ENCODE measurements around the gene DEFB114. TPM values are rescaled to one million over a fixed set of nuclear protein-coding genes. Genes with fewer than 3 reads are reported as not detected.

DEFB114 gene
- total and polyA plus RNA-seq, 2 of the 13 experiments (the other 11 are each of a cell fraction or from before 2014, with no cell fraction given) = not detected

DNA sequence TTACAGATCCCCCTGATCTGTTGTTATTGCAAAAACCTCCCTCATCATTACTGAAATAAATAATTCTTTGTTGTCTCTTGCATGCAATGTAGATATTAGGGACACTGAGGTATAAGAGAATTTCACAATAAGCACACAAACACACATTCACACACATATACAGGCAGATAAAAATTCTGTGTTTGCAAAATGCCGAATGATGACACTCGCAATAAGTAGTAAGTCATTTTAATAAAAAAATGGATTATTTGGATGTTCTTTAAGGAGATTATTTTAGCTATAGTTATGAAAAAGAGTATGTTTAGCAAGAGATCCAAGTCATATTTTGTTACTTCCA is 13.6 kb downstream of the DEFB114 start:
- H2AFZ ChIP-seq (ENCODE audit: low read length) = no peak overlapping the region
- in situ Hi-C loops (cut with HindIII; ENCODE audit: extremely low pct_ligation_motif_present, low pct_unique_long_range_greater_than_20kb) (no loop called here), intact Hi-C loops (cut with micrococcal nuclease; ENCODE audit: unreplicated experiment) (no loop called here)
- FAIRE-seq (no peak), DNase-seq (ENCODE audit: low spot score) (no peak), ATAC-seq (no peak)
- no peaks in the 10 kb centered on the region for H3K9me3 ChIP-seq (ENCODE audit: low read length)
- H3K9ac ChIP-seq (ENCODE audit: insufficient read depth, low read depth, low read length) = no peak overlapping the region
- no peaks in the 10 kb centered on the region for H3K36me3 ChIP-seq (replicated peaks in 1 of 2; ENCODE audit: control insufficient read depth in 1 of 2, insufficient read depth in 2 of 2, low read length in 2 of 2)
- WGBS (ENCODE audit: low lambda C conversion rate) = 58% methylated on average over 2 of the region's 2 CpGs
- H4K20me1 ChIP-seq (ENCODE audit: insufficient read depth, low read length) = no peaks in the 10 kb centered on the region
- H3K4me1 ChIP-seq (ENCODE audit: insufficient read depth, low read length) = no peaks in the 10 kb centered on the region
- no TSS peak for BruUV-seq (replicated peaks)
- H3K4me3 ChIP-seq (replicated peaks in 1 of 3; ENCODE audit: insufficient read depth in 1 of 3, low read depth in 2 of 3, low read length in 3 of 3) = no peak overlapping the region
- ChIA-PET POLR2A (no interaction called here), CTCF (ENCODE audit: low intra/inter-chr PET ratio, low total read pairs) (no interaction called here)
- H3K27me3 ChIP-seq (ENCODE audit: control insufficient read depth in 1 of 2, insufficient read depth in 2 of 2, low read length in 2 of 2) = no peaks in the 10 kb centered on the region
- H3K27ac ChIP-seq (ENCODE audit: extremely low read length, insufficient read depth, low read length) = no peak overlapping the region
- no peaks in the 10 kb centered on the region for H3K79me2 ChIP-seq (ENCODE audit: insufficient read depth, low read length)
- TF ChIP-seq, protein P1, sequence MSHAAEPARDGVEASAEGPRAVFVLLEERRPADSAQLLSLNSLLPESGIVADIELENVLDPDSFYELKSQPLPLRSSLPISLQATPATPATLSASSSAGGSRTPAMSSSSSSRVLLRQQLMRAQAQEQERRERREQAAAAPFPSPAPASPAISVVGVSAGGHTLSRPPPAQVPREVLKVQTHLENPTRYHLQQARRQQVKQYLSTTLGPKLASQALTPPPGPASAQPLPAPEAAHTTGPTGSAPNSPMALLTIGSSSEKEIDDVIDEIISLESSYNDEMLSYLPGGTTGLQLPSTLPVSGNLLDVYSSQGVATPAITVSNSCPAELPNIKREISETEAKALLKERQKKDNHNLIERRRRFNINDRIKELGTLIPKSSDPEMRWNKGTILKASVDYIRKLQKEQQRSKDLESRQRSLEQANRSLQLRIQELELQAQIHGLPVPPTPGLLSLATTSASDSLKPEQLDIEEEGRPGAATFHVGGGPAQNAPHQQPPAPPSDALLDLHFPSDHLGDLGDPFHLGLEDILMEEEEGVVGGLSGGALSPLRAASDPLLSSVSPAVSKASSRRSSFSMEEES (CRISPR knock-in tag; IDR thresholded peaks at IDR 0.05) = no peak
- peak; percentile 16; the same call in 1 of the 2 replicates for TF ChIP-seq CEBPB (IDR thresholded peaks at IDR 0.05; ENCODE audit: borderline replicate concordance, low read depth, low read length)
- TF ChIP-seq POLR2G (IDR thresholded peaks at IDR 0.05; ENCODE audit: low read depth, low read length) = no peak
- H3K4me2 ChIP-seq (ENCODE audit: low read depth, low read length) = no peak overlapping the region

DNA sequence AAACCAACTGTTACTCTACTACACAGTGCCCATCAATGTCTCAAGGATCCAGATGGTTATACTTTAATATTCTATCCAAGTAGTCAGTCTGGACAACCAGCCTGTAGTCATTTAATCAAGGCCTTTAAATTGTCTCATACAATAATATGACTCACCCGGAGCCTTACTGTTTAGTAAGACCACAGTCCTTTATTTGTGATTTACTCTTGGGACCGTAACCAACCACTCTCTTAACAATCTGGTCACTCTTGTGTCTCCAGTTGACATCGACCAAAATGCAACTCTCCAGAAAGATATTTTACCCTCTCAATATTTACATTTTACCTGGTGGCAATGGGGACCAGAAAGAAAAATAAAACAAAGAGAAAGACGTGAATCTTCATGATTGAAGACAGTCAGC is 14.9 kb downstream of the DEFB114 start:
- Histone ChIP-seq H4K20me1 (ENCODE audit: insufficient read depth, low read length) (no peaks in the 10 kb centered on the region), H3K9ac (ENCODE audit: insufficient read depth, low read depth, low read length) (no peak overlapping the region), H3K4me2 (ENCODE audit: low read depth, low read length) (no peak overlapping the region), H3K4me3 (replicated peaks in 1 of 3; ENCODE audit: insufficient read depth in 1 of 3, low read depth in 2 of 3, low read length in 3 of 3) (no peak overlapping the region), H3K79me2 (ENCODE audit: insufficient read depth, low read length) (no peaks in the 10 kb centered on the region), H3K27ac (ENCODE audit: extremely low read length, insufficient read depth, low read length) (no peak overlapping the region), H3K4me1 (ENCODE audit: insufficient read depth, low read length) (no peaks in the 10 kb centered on the region), H3K27me3 (ENCODE audit: control insufficient read depth in 1 of 2, insufficient read depth in 2 of 2, low read length in 2 of 2) (no peaks in the 10 kb centered on the region), H2AFZ (ENCODE audit: low read length) (no peak overlapping the region), H3K36me3 (replicated peaks in 1 of 2; ENCODE audit: control insufficient read depth in 1 of 2, insufficient read depth in 2 of 2, low read length in 2 of 2) (no peaks in the 10 kb centered on the region), H3K9me3 (ENCODE audit: low read length) (no peaks in the 10 kb centered on the region)
- in situ Hi-C loops (cut with HindIII; ENCODE audit: extremely low pct_ligation_motif_present, low pct_unique_long_range_greater_than_20kb) (no loop called here), intact Hi-C loops (cut with micrococcal nuclease; ENCODE audit: unreplicated experiment) (no loop called here)
- TF ChIP-seq HHEX (CRISPR knock-in tag; IDR thresholded peaks at IDR 0.05) = no peak
- WGBS (ENCODE audit: low lambda C conversion rate) = 7% methylated on average over 4 of the region's 4 CpGs
- ATAC-seq (no peak), FAIRE-seq (peak; percentile 8), DNase-seq (ENCODE audit: low spot score) (no peak)
- POLR2A ChIA-PET = no interaction called here
- CTCF ChIA-PET (ENCODE audit: low intra/inter-chr PET ratio, low total read pairs) = no interaction called here
- no TSS peak for BruUV-seq (replicated peaks)
